GM19193 (cell line): ENCODE data around the gene MCM5.
A peak's percentile ranks its signal among the peaks of the same experiment; 100 is the strongest.

Experiments
- POLR2A ChIP-seq: IDR thresholded peaks from 4 replicates; pipeline ENCODE4 v1.6.1; 2011; ENCODE audit not compliant: insufficient read depth, insufficient read length; ENCODE audit errors: extremely low read depth

MCM5 gene

GRCh38 chr22:35411102-35411501, 11.2 kb downstream of the MCM5 start:
- peak; percentile 26 for TF ChIP-seq POLR2A

- no peak for TF ChIP-seq POLR2A
These were observed 13.7 kb downstream of the MCM5 start for GRCh38 chr22:35413624-35414023.

- no peak for TF ChIP-seq POLR2A
These were observed 17.7 kb downstream of the MCM5 start for GRCh38 chr22:35417606-35418005.

GRCh38 chr22:35418088-35418487, 18.1 kb downstream of the MCM5 start:
- TF ChIP-seq POLR2A, result no peak

- TF ChIP-seq POLR2A, result no peak
These were observed 18.8 kb downstream of the MCM5 start for GRCh38 chr22:35418731-35419130.

GRCh38 chr22:35419756-35420155, 19.8 kb downstream of the MCM5 start:
- TF ChIP-seq POLR2A, result no peak

- TF ChIP-seq POLR2A, result no peak
These were observed 21.2 kb downstream of the MCM5 start for GRCh38 chr22:35421121-35421520.

GRCh38 chr22:35422145-35422544, 22.2 kb downstream of the MCM5 start:
- no peak for TF ChIP-seq POLR2A

- TF ChIP-seq POLR2A, result no peak
These were observed 23.0 kb downstream of the MCM5 start for GRCh38 chr22:35422936-35423335.

- no peak for TF ChIP-seq POLR2A
These were observed 24.1 kb downstream of the MCM5 start for GRCh38 chr22:35424081-35424480.

- no peak for TF ChIP-seq POLR2A
These were observed 24.8 kb downstream of the MCM5 start for GRCh38 chr22:35424761-35425160.

- TF ChIP-seq POLR2A, result no peak
These were observed 25.6 kb downstream of the MCM5 start for GRCh38 chr22:35425546-35425945.

- TF ChIP-seq POLR2A, result no peak
These were observed 26.2 kb downstream of the MCM5 start for GRCh38 chr22:35425971-35426800.

GRCh38 chr22:35426801-35427140, 26.8 kb downstream of the MCM5 start:
- TF ChIP-seq POLR2A, result no peak

- TF ChIP-seq POLR2A, result no peak
These were observed 31.0 kb downstream of the MCM5 start for GRCh38 chr22:35430897-35431322.

- no peak for TF ChIP-seq POLR2A
These were observed 31.7 kb downstream of the MCM5 start for GRCh38 chr22:35431483-35432227.
